H9 (cell line): Measurements from ENCODE around the gene OGFOD3. TPM values are rescaled to one million over a fixed set of nuclear protein-coding genes. Genes with fewer than 3 reads are reported as not detected.
A peak's percentile ranks its signal among the peaks of the same experiment; 100 is the strongest.

ENCODE experiments used
- DNase-seq: peaks from one replicate; pipeline ENCODE4 v3.0.0-alpha.2; 2017
- H2AFZ ChIP-seq: one replicate; pipeline ENCODE4 v1.6.1; 2013; ENCODE audit warnings: mild to moderate bottlenecking, low read length, control low read depth, moderate library complexity
- H2AK5ac ChIP-seq: 2 replicates; pipeline ENCODE4 v1.6.1; 2013; ENCODE audit warnings: low read length, control low read depth, mixed read lengths; ENCODE audit not compliant: insufficient read length
- H2BK120ac ChIP-seq: one replicate; pipeline ENCODE4 v1.6.1; 2013; ENCODE audit warnings: low read depth, mild to moderate bottlenecking, low read length, control low read depth, inconsistent platforms; ENCODE audit not compliant: poor library complexity, severe bottlenecking
- H2BK12ac ChIP-seq: 2 replicates; pipeline ENCODE4 v1.6.1; 2013; ENCODE audit warnings: low read length, control low read depth, mixed read lengths, low read depth; ENCODE audit not compliant: insufficient read length
- H2BK15ac ChIP-seq: 2 replicates; pipeline ENCODE4 v1.6.1; 2013; ENCODE audit warnings: low read depth, low read length, control low read depth
- H2BK20ac ChIP-seq: one replicate; pipeline ENCODE4 v1.6.1; 2013; ENCODE audit warnings: low read depth, mild to moderate bottlenecking, low read length, control low read depth, inconsistent platforms; ENCODE audit not compliant: poor library complexity, severe bottlenecking
- H2BK5ac ChIP-seq: 2 replicates; pipeline ENCODE4 v1.6.1; 2013; ENCODE audit warnings: low read length, control low read depth, mixed read lengths; ENCODE audit not compliant: insufficient read length
- H3K14ac ChIP-seq: 2 replicates; pipeline ENCODE4 v1.6.1; 2013; ENCODE audit warnings: low read length, control low read depth; ENCODE audit not compliant: insufficient read depth
- H3K18ac ChIP-seq: 2 replicates; pipeline ENCODE4 v1.6.1; 2013; ENCODE audit warnings: low read depth, mild to moderate bottlenecking, mixed read lengths, low read length, control low read depth; ENCODE audit not compliant: insufficient read length
- H3K23ac ChIP-seq: 2 replicates; pipeline ENCODE4 v1.6.1; 2013; ENCODE audit warnings: low read length, control low read depth, mixed read lengths, low read depth; ENCODE audit not compliant: insufficient read length
- H3K23me2 ChIP-seq: 2 replicates; pipeline ENCODE4 v1.6.1; 2013; ENCODE audit warnings: low read depth, mild to moderate bottlenecking, mixed read lengths, low read length, control low read depth; ENCODE audit not compliant: insufficient read length, poor library complexity, severe bottlenecking
- H3K27ac ChIP-seq: 2 replicates; pipeline ENCODE4 v1.5.1; 2013; ENCODE audit warnings: low read length, control low read depth, mixed read lengths, low read depth; ENCODE audit not compliant: insufficient read length
- H3K27me3 ChIP-seq: 2 replicates; pipeline ENCODE4 v1.6.1; 2013; ENCODE audit warnings: low read length, control low read depth, inconsistent platforms; ENCODE audit not compliant: insufficient read depth
- H3K4ac ChIP-seq: 2 replicates; pipeline ENCODE4 v1.6.1; 2013; ENCODE audit warnings: low read depth, mild to moderate bottlenecking, control low read depth, inconsistent platforms, low read length, moderate library complexity
- H3K4me1 ChIP-seq: 2 replicates; pipeline ENCODE4 v1.6.1; 2013; ENCODE audit warnings: low read length, control low read depth, inconsistent platforms; ENCODE audit not compliant: insufficient read depth
- H3K4me2 ChIP-seq: 2 replicates; pipeline ENCODE4 v1.6.1; 2013; ENCODE audit warnings: low read length, control low read depth, mixed read lengths; ENCODE audit not compliant: insufficient read length, insufficient read depth
- H3K56ac ChIP-seq: 2 replicates; pipeline ENCODE4 v1.6.1; 2013; ENCODE audit warnings: low read depth, mild to moderate bottlenecking, mixed read lengths, low read length, control low read depth; ENCODE audit not compliant: insufficient read length
- H3K79me1 ChIP-seq: 2 replicates; pipeline ENCODE4 v1.6.1; 2013; ENCODE audit warnings: low read depth, mild to moderate bottlenecking, moderate library complexity, low read length, control low read depth, inconsistent platforms; ENCODE audit not compliant: insufficient read depth, poor library complexity, severe bottlenecking
- H3K79me2 ChIP-seq: 2 replicates; pipeline ENCODE4 v1.6.1; 2013; ENCODE audit warnings: low read length, control low read depth, inconsistent platforms; ENCODE audit not compliant: insufficient read depth
- H3K9ac ChIP-seq: 2 replicates; pipeline ENCODE4 v1.6.1; 2013; ENCODE audit warnings: low read length, control low read depth, mixed read lengths; ENCODE audit not compliant: insufficient read length; ENCODE audit errors: extremely low read depth
- H3K9me3 ChIP-seq: one replicate; pipeline ENCODE4 v1.6.1; 2013; ENCODE audit warnings: low read depth, low read length, inconsistent platforms; ENCODE audit not compliant: control insufficient read depth
- H3T11ph ChIP-seq: one replicate; pipeline ENCODE4 v1.6.1; 2013; ENCODE audit warnings: mild to moderate bottlenecking, low read length, control low read depth, inconsistent platforms
- H4K20me1 ChIP-seq: one replicate; pipeline ENCODE4 v1.6.1; 2013; ENCODE audit not compliant: control insufficient read depth, insufficient read length, insufficient read depth
- H4K5ac ChIP-seq: 2 replicates; pipeline ENCODE4 v1.6.1; 2013; ENCODE audit warnings: low read depth, mild to moderate bottlenecking, mixed read lengths, low read length, control low read depth; ENCODE audit not compliant: insufficient read length
- H4K8ac ChIP-seq: replicated peaks from 2 replicates; pipeline ENCODE4 v1.6.1; 2013; ENCODE audit warnings: low read length, control low read depth, mixed read lengths, low read depth; ENCODE audit not compliant: insufficient read length
- H4K91ac ChIP-seq: 2 replicates; pipeline ENCODE4 v1.6.1; 2013; ENCODE audit warnings: low read depth, mild to moderate bottlenecking, moderate library complexity, mixed read lengths, low read length, control low read depth; ENCODE audit not compliant: insufficient read length
- H3K27ac Mint-ChIP-seq, 3 experiments: 2 replicates in 2 of 3; 3 replicates in 1 of 3; pipeline ENCODE4 v1.8.0; 2020 to 2021; ENCODE audit warnings: mixed read lengths in 3 of 3, mild to moderate bottlenecking in 1 of 3, moderate library complexity in 1 of 3
- H3K27me3 Mint-ChIP-seq: 2 replicates; pipeline ENCODE4 v1.8.0; 2021; ENCODE audit warnings: low read depth, mild to moderate bottlenecking, moderate library complexity, mixed read lengths
- H3K36me3 Mint-ChIP-seq, 3 experiments: 2 replicates in 2 of 3; 3 replicates in 1 of 3; pipeline ENCODE4 v1.8.0; 2020 to 2021; ENCODE audit warnings: low read depth in 3 of 3, mixed read lengths in 3 of 3; ENCODE audit not compliant: insufficient read depth in 1 of 3
- H3K4me1 Mint-ChIP-seq, 2 experiments: 2 replicates each; pipeline ENCODE4 v1.8.0; 2020; ENCODE audit warnings: mixed read lengths in 2 of 2
- H3K4me3 Mint-ChIP-seq, 2 experiments: 2 replicates in 1 of 2; 3 replicates in 1 of 2; pipeline ENCODE4 v1.8.0; 2020 to 2021; ENCODE audit warnings: mild to moderate bottlenecking in 2 of 2, mixed read lengths in 2 of 2, moderate library complexity in 1 of 2
- H3K9me3 Mint-ChIP-seq, 2 experiments: 2 replicates in 1 of 2; 3 replicates in 1 of 2; pipeline ENCODE4 v1.8.0; 2020; ENCODE audit warnings: mild to moderate bottlenecking in 2 of 2, mixed read lengths in 2 of 2, moderate library complexity in 1 of 2
- WGBS: extraction: QIAGEN DNeasy Blood & Tissue Kit; methylation state at CpG from one replicate; pipeline ENCODE4 v1.1.7; 2013; ENCODE audit warnings: missing lambda C conversion rate, low lambda C conversion rate, mixed read lengths; ENCODE audit not compliant: insufficient read length; ENCODE audit errors: extremely low coverage; 5-methylcytosine and 5-hydroxymethylcytosine counted together
- total RNA-seq: library from RNA; stranded (reverse); gene quantifications from 2 replicates; pipeline ENCODE4 v1.2.1, GENCODE V29; 2021
- TF ChIP-seq, protein P1 (sequence below): fragments of 200-600 bp; sonication (generic); conservative IDR thresholded peaks from 3 replicates; pipeline ENCODE4 v1.8.0; 2021; ENCODE audit warnings: antibody characterized with exemption, mild to moderate bottlenecking

Gene OGFOD3
- total RNA-seq, 1 experiment from 2014 or later: 27.8 TPM

DNA sequence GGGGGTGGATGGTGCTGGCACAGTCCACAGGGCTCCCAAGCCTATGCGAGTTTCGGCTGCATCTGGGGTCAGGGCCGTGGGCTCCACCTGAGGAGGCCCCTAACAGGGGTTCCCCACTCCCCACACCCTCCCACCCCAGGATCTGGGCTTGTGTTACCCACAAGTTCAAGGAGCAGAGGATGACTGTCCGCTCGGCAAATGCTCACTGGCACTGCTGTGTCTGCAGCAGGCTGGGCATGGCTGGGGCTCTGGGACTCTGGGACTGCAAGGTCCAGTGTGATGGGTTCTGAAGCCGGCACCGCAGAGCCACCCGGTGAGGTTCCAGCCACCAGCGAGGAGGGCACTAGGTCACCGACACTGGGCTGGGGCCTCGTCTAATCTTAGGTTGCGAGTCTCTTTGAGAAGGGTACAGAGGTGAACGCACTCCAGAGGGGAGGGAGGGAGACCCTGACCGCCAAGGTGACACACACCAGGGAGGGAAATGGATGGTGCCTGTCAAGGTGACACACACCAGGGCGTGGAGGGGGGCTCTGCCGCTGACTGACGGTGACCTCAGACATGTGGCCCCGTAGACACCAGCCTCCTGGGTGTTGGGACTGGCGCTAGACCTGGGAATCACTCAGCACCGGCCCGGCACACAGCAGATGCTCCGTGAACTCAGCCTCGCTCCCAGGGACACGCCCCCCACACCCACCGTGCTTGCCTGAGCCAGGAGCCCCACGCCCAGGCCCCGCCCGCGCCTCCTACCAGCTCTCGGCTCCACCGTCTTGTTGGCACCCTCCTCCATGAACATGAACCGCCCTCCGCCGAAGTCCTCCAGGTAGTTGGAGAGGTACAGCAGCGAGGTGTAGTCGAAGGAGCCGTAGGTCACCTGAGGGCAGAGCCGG is 20.7 kb downstream of the OGFOD3 start:
- no peak overlapping the region for H3K4ac ChIP-seq
- H3K9me3 Mint-ChIP-seq: no peaks in the 10 kb centered on the region
- H3K27ac ChIP-seq: no peak overlapping the region
- no peak overlapping the region for H2BK12ac ChIP-seq
- H3K18ac ChIP-seq: no peak overlapping the region
- no CpG with 5 or more reads among the region's 38 CpGs for WGBS
- no peak overlapping the region for H3K23ac ChIP-seq
- no peaks in the 10 kb centered on the region for H3K79me2 ChIP-seq
- H3K4me1 Mint-ChIP-seq: no peaks in the 10 kb centered on the region; a peak in 1 of 4 replicates
- H4K20me1 ChIP-seq: no peaks in the 10 kb centered on the region
- no peak overlapping the region for H2BK120ac ChIP-seq
- H3K56ac ChIP-seq: no peak overlapping the region
- H3K14ac ChIP-seq: no peak overlapping the region; the same call in 1 of the 2 replicates
- H3K23me2 ChIP-seq: no peaks in the 10 kb centered on the region
- H3K27ac Mint-ChIP-seq: 0 out of 7 replicates have a peak overlapping the region, but pooled peaks of 1 of the 3 experiments have one; percentile 40
- no peaks in the 10 kb centered on the region for H3K79me1 ChIP-seq
- H3K4me3 Mint-ChIP-seq: no peak overlapping the region
- no peak overlapping the region for H4K91ac ChIP-seq
- H3K36me3 Mint-ChIP-seq: peaks cover 2 to 16% (median 15%) of the 10 kb centered on the region in 3 experiments
- H2BK20ac ChIP-seq: no peak overlapping the region
- H4K8ac ChIP-seq: no peak overlapping the region
- TF ChIP-seq, protein P1, sequence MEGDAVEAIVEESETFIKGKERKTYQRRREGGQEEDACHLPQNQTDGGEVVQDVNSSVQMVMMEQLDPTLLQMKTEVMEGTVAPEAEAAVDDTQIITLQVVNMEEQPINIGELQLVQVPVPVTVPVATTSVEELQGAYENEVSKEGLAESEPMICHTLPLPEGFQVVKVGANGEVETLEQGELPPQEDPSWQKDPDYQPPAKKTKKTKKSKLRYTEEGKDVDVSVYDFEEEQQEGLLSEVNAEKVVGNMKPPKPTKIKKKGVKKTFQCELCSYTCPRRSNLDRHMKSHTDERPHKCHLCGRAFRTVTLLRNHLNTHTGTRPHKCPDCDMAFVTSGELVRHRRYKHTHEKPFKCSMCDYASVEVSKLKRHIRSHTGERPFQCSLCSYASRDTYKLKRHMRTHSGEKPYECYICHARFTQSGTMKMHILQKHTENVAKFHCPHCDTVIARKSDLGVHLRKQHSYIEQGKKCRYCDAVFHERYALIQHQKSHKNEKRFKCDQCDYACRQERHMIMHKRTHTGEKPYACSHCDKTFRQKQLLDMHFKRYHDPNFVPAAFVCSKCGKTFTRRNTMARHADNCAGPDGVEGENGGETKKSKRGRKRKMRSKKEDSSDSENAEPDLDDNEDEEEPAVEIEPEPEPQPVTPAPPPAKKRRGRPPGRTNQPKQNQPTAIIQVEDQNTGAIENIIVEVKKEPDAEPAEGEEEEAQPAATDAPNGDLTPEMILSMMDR: no peak
- H3K27me3 Mint-ChIP-seq: no peaks in the 10 kb centered on the region
- H3K9me3 ChIP-seq: no peaks in the 10 kb centered on the region
- no peak overlapping the region for H2AFZ ChIP-seq
- H3K9ac ChIP-seq: no peak overlapping the region
- DNase-seq: no peak
- no peaks in the 10 kb centered on the region for H3K27me3 ChIP-seq
- no peak overlapping the region for H3T11ph ChIP-seq
- no peak overlapping the region for H2BK15ac ChIP-seq
- H3K4me2 ChIP-seq: no peak overlapping the region
- no peak overlapping the region for H2AK5ac ChIP-seq
- H3K4me1 ChIP-seq: no peaks in the 10 kb centered on the region
- H2BK5ac ChIP-seq: no peak overlapping the region
- no peak overlapping the region for H4K5ac ChIP-seq
